Ectodermal cell (in vitro differentiated cells): ENCODE measurements around the gene PLPPR4. TPM values are rescaled to one million over a fixed set of nuclear protein-coding genes. Genes with fewer than 3 reads are reported as not detected.
A peak's percentile ranks its signal among the peaks of the same experiment; 100 is the strongest.

ENCODE experiments used
- H3K27ac ChIP-seq: 2 replicates; pipeline ENCODE4 v1.7.0; 2013; ENCODE audit warnings: mild to moderate bottlenecking, low read depth, low read length; ENCODE audit not compliant: insufficient read depth, poor library complexity, severe bottlenecking
- H3K27me3 ChIP-seq: 2 replicates; pipeline ENCODE4 v1.7.0; 2013; ENCODE audit warnings: mild to moderate bottlenecking, low read length; ENCODE audit not compliant: insufficient read depth, control insufficient read depth, poor library complexity, severe bottlenecking
- H3K36me3 ChIP-seq: one replicate; pipeline ENCODE4 v1.7.0; 2013; ENCODE audit warnings: low read length; ENCODE audit not compliant: control insufficient read depth, insufficient read depth
- H3K4me1 ChIP-seq: one replicate; pipeline ENCODE4 v1.7.0; 2013; ENCODE audit warnings: low read length; ENCODE audit not compliant: control insufficient read depth, insufficient read depth
- H3K4me3 ChIP-seq: 2 replicates; pipeline ENCODE4 v1.7.0; 2013; ENCODE audit warnings: low read depth, low read length, control low read depth; ENCODE audit not compliant: insufficient read depth
- H3K9me3 ChIP-seq: 2 replicates; pipeline ENCODE4 v1.7.0; 2013; ENCODE audit warnings: mild to moderate bottlenecking, low read length, moderate library complexity; ENCODE audit not compliant: control insufficient read depth
- WGBS, 2 experiments: methylation state at CpG; one replicate each; pipeline ENCODE4 v1.1.7; 2013; ENCODE audit warnings: missing lambda C conversion rate in 2 of 2; 5-methylcytosine and 5-hydroxymethylcytosine counted together
- polyA plus RNA-seq, 4 experiments: library from polyadenylated mRNA; stranded (reverse); fragments of 50-300 nt; gene quantifications; one replicate each; pipeline ENCODE4 v1.2.3, GENCODE V29; 2013

The PLPPR4 gene, protein sequence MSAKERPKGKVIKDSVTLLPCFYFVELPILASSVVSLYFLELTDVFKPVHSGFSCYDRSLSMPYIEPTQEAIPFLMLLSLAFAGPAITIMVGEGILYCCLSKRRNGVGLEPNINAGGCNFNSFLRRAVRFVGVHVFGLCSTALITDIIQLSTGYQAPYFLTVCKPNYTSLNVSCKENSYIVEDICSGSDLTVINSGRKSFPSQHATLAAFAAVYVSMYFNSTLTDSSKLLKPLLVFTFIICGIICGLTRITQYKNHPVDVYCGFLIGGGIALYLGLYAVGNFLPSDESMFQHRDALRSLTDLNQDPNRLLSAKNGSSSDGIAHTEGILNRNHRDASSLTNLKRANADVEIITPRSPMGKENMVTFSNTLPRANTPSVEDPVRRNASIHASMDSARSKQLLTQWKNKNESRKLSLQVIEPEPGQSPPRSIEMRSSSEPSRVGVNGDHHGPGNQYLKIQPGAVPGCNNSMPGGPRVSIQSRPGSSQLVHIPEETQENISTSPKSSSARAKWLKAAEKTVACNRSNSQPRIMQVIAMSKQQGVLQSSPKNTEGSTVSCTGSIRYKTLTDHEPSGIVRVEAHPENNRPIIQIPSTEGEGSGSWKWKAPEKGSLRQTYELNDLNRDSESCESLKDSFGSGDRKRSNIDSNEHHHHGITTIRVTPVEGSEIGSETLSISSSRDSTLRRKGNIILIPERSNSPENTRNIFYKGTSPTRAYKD
- polyA plus RNA-seq (2013, experiment 1 of 4), result 0.67 TPM
- 0.68 TPM for polyA plus RNA-seq (2013, experiment 2 of 4)
- polyA plus RNA-seq (2013, experiment 3 of 4), result 0.91 TPM
- polyA plus RNA-seq (2013, experiment 4 of 4), result 0.93 TPM

GRCh38 chr1:99264201-99265021 is at the start of gene PLPPR4:
TSS of gene PLPPR4 (plus strand) at chr1:99264492. CDS start at chr1:99264594, 102 bp downstream.
- peaks cover 33% of the 10 kb centered on the region for H3K27me3 ChIP-seq
- H3K9me3 ChIP-seq, result no peaks in the 10 kb centered on the region
- H3K36me3 ChIP-seq, result no peaks in the 10 kb centered on the region
- WGBS, 2 experiments, result 5 to 6% methylated on average over 51 of the region's 51 CpGs
- H3K27ac ChIP-seq, result no peak within 1 kb of the TSS
- H3K4me1 ChIP-seq, result no peaks in the 10 kb centered on the region
- H3K4me3 ChIP-seq, result peak within 1 kb of the TSS; percentile 30

DNA sequence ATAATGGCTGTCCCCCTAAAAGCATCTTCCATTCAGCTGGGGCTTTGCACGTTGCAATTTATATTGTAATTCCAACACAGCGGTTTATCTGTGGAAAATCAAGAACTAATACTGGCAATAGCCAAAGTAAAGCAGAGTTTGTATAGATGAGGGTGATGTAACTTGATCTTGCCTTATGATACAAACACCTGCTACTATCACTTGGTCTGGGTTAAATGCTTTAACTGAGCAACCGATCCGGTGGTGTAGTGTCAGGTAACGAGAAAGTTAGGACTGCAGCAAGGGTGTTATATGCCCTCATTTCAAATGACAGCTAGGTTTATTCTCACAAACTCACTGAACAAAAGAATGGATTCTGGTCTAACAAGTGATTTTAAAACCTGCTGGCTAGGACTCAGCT is 47.3 kb upstream of the PLPPR4 start:
- Histone ChIP-seq H3K4me1 (no peaks in the 10 kb centered on the region), H3K9me3 (no peaks in the 10 kb centered on the region), H3K4me3 (no peak overlapping the region), H3K27me3 (no peaks in the 10 kb centered on the region), H3K36me3 (no peaks in the 10 kb centered on the region), H3K27ac (no peak overlapping the region)
- 89 to 91% methylated on average over 5 of the region's 5 CpGs for WGBS, 2 experiments

DNA sequence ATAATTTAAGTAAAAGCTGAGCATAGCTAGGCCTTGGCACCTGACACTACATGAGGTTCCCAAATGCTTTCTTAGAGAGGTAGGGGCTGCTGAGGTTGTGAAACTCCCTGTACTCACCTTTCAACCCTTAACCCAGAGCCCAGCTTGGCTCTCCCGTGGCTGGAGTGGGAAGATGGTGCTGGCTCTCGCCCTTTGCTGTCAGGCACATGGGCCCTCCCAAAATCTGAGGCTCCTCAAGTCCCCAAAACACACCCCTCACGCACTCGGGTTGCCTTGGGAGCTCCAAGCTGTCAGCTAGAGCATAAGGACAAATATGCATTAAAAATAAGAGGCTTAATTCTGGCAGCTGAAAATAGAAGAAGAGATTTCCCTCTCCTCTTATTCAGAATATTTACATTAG is 46.7 kb upstream of the PLPPR4 start:
- no peaks in the 10 kb centered on the region for H3K36me3 ChIP-seq
- no peaks in the 10 kb centered on the region for H3K4me1 ChIP-seq
- H3K4me3 ChIP-seq, result no peak overlapping the region
- H3K27me3 ChIP-seq, result no peaks in the 10 kb centered on the region
- WGBS, 2 experiments, result 43 to 47% methylated on average over 3 to 4 of the region's 4 CpGs
- H3K9me3 ChIP-seq, result no peaks in the 10 kb centered on the region
- no peak overlapping the region for H3K27ac ChIP-seq

GRCh38 chr1:99218572-99218971 is 45.7 kb upstream of the PLPPR4 start:
- Histone ChIP-seq H3K27ac (no peak overlapping the region), H3K4me1 (no peaks in the 10 kb centered on the region), H3K4me3 (no peak overlapping the region), H3K36me3 (no peaks in the 10 kb centered on the region), H3K27me3 (no peaks in the 10 kb centered on the region), H3K9me3 (no peaks in the 10 kb centered on the region)
- WGBS, 2 experiments, result 82 to 91% methylated on average over 2 to 4 of the region's 4 CpGs

DNA sequence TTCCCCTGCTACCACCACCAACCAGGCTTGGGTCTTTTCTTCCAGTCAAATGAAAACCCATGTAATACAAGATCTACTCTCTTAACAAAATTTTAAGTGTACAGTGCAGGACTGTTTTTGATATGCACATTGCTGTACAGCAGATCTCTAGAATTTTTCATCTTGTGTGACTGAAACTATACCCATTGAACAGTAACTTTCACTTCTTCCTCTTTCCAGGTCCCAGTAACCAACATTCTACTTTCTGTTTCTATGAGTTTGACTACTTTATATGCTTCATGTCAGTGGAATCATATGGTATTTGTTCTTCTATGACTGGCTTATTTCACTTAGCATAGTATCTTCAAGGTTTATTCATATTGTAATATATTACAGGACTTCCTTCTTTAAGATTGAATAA is 45.3 kb upstream of the PLPPR4 start:
- Histone ChIP-seq H3K27me3 (no peaks in the 10 kb centered on the region), H3K4me1 (no peaks in the 10 kb centered on the region), H3K27ac (no peak overlapping the region), H3K4me3 (no peak overlapping the region), H3K9me3 (no peaks in the 10 kb centered on the region), H3K36me3 (no peaks in the 10 kb centered on the region)

DNA sequence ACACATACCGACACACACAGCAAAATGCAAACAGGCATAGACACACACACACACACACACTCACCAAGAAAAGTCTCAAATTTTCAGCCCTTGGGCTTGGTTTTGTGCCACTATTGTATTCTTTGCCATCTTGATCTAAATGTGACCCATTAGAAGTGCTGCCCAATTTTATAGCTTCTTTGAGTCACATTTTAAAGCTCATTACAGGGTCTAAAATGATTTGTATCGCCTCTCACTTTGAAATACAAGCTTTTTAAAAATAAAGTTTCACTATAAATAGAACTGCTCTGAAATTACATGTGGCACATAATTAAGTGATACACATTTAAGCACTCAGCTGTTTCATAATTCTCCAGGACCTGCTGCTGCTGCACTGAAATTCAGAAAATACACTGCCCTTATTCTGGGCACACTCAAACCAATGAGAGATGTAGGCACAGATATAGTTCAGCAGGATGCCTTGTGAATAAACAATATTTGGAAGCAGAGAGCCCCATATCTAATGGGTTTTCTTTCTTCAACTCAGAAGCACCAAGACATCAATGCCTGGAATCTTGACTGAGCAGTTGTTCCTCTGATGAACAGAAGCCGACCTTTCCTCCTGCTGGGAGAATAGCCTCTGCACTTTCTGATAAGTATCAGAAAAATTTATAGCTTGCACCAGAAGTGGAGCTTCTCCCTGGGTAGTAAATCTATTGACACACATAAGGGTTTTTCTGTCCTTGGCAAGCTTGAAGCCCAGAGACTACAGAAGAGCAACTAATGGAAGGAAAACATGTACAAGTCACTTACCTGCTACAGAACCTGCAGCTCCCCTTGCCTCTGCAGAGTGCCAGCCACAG is 37.0 kb upstream of the PLPPR4 start:
- Histone ChIP-seq H3K9me3 (no peaks in the 10 kb centered on the region), H3K4me3 (no peak overlapping the region), H3K4me1 (no peaks in the 10 kb centered on the region), H3K27ac (no peak overlapping the region), H3K27me3 (no peaks in the 10 kb centered on the region), H3K36me3 (no peaks in the 10 kb centered on the region)
- 73 to 89% methylated on average over 3 of the region's 3 CpGs for WGBS, 2 experiments

DNA sequence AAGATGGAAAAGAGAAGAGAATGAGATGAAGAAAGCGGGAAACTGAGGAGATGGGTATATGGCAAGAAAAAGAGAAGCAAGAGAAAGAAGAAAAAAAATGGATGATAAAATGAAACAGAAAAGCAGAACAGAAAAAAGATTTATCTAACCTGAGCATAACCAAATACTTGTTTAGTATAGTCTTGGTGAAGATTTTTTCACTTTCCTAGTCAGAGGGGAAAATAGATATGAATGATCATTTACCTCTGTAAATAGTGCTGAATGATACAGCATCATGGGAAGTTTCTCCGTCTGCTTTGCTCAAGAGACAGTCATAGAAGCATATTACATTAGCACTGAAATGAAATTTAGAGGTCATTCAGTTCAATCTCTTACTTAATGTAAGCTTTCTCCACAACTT is 36.1 kb upstream of the PLPPR4 start:
- Histone ChIP-seq H3K36me3 (no peaks in the 10 kb centered on the region), H3K9me3 (no peaks in the 10 kb centered on the region), H3K4me1 (no peaks in the 10 kb centered on the region), H3K27ac (no peak overlapping the region), H3K27me3 (no peaks in the 10 kb centered on the region), H3K4me3 (no peak overlapping the region)
- WGBS, 2 experiments, result 94% methylated on average over 1 of the region's 2 CpGs; no CpG with 5 or more reads in 1 of the 2 experiments

GRCh38 chr1:99229122-99229521 is 35.2 kb upstream of the PLPPR4 start:
- H3K4me1 ChIP-seq, result no peaks in the 10 kb centered on the region
- no peak overlapping the region for H3K4me3 ChIP-seq
- no peaks in the 10 kb centered on the region for H3K27me3 ChIP-seq
- WGBS, 2 experiments, result 82 to 96% methylated on average over 3 of the region's 3 CpGs
- no peaks in the 10 kb centered on the region for H3K9me3 ChIP-seq
- H3K36me3 ChIP-seq, result no peaks in the 10 kb centered on the region
- H3K27ac ChIP-seq, result no peak overlapping the region

- Histone ChIP-seq H3K27me3 (no peaks in the 10 kb centered on the region), H3K27ac (no peak overlapping the region), H3K4me1 (no peaks in the 10 kb centered on the region), H3K4me3 (no peak overlapping the region), H3K36me3 (no peaks in the 10 kb centered on the region), H3K9me3 (no peaks in the 10 kb centered on the region)
Measured at GRCh38 chr1:99230695-99231094, 33.6 kb upstream of the PLPPR4 start.
